Activated naive CD4-positive, alpha-beta T cell treated with Interleukin-2 at 50 U/mL for 16 hours (primary cell): ENCODE measurements around the gene NBPF1.
A peak's percentile ranks its signal among the peaks of the same experiment; 100 is the strongest.
"Not testable (repeated sequence)": the region's sequence is repeated elsewhere in the genome, so short reads cannot be mapped to it uniquely, and the experiment has no call there.

ENCODE experiments used
- DNase-seq: peaks from one replicate; pipeline ENCODE4 v3.0.0-alpha.2; 2020

NBPF1 gene

DNA sequence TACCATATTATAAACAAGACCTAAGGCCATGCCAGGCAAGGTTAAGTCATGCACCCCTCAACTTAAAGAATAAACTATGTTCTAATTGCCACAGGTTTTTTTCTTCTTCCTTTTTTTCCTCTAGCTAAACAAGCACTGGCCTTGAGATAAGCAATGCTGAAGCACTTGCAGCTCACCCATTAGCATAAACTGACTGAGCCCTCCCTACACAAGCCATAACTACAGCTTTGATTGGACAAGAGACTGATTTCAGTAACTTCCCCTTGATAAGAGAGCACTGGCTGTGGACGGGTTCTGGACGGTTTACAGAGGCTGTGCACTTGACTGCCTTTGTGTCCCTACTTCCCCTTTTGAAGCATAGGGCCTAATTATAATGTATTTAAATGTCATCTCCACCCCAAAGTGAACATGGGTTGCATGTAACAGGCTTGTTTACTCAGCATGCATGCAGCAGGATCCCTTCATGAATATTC is 72.9 kb downstream of the NBPF1 start:
- DNase-seq: not testable (repeated sequence)

DNA sequence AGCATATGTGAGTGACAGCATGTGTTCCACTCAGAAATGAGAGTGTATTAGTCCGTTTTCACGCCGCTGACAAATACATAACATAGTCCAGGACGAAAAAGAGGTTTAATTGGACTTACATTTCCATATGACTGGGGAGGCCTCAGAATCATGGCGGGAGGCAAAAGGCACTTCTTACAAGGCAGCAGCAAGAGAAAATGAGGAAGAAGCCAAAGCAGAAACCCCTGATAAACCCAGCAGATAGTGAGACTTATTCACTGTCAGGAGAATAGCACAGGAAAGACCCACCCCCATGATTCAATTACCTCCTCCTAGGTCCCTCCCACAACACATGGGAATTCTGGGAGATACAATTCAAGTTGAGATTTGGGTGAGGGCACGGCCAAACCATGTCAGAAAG is 75.8 kb downstream of the NBPF1 start:
- DNase-seq: not testable (repeated sequence)

- not testable (repeated sequence) for DNase-seq
These were observed 76.6 kb downstream of the NBPF1 start for GRCh38 chr1:16536796-16537195.

- DNase-seq: not testable (repeated sequence)
These were observed 77.5 kb downstream of the NBPF1 start for GRCh38 chr1:16535898-16536297.

- not testable (repeated sequence) for DNase-seq
These were observed 77.9 kb downstream of the NBPF1 start for GRCh38 chr1:16535487-16535886.

GRCh38 chr1:16534829-16535456 is 78.4 kb downstream of the NBPF1 start:
- peak; percentile 36 for DNase-seq

DNA sequence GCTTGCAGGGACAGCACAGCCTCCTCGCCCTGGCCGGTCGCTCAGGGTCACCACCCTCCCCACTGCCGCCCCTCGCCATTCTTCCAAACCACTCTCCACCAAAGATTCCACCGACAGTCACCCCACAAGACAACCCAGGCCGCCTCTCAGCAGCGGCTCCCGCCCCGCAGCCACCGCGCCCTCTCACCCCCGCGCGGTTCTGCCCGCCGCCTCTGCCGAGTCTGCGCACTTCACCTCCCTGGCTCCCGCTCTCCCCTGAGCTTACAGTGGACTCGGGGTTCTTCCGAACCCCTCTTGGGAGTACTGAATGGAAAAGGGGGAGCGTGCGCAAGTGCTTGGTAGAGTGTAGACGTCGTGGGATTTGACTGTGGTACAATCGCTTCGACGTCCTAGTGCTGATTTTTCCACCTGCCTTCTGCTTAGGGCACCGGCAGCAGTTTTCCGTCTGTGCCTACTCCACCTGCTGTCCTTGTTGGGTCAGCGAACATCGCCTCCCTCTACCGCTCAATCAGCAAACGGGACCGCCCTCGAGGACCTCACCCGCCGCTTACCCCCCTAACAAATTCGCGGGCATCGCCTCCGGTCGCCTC is 79.0 kb downstream of the NBPF1 start:
- DNase-seq: not testable (repeated sequence)

DNA sequence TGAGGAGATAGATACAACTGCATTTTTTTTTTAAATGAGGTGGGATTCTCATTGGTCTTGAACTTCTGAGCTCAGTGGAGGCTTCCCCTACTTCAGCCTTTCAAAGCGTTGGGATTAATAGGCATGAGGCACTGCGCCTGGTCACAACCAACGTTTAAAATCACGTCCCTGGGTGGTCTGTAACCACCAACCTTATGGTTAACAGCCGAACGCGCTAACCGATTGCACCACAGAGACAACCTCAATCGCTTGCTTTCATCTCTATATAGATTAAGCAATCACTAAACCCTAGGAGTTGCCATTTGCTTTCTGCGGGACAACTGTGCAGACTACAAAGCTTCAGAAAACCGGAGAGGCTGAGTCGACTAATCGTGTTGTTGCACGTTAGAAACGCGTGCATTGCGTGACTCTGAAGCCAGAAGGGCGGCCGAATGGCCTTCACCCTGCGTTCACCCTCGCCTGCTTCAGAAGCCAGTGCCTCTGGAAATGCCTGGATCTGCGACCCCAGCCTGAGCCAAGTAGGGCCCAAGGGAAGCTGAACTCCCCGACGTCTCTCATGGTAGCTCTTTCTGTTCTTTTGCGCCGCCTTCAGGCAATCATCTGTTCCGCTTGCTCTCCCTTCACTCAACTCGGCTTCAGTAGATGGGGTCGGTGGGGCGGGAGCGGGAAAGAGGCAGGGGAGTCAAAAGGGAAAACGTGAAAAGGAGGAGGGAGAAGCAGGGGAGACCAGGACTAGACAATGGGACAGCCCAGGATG is 81.0 kb downstream of the NBPF1 start:
- DNase-seq: not testable (repeated sequence)

- DNase-seq: not testable (repeated sequence)
These were observed 85.0 kb downstream of the NBPF1 start for GRCh38 chr1:16528338-16528737.

- DNase-seq: not testable (repeated sequence)
These were observed 87.6 kb downstream of the NBPF1 start for GRCh38 chr1:16525769-16526168.

- not testable (repeated sequence) for DNase-seq
These were observed 91.7 kb downstream of the NBPF1 start for GRCh38 chr1:16521679-16522078.

DNA sequence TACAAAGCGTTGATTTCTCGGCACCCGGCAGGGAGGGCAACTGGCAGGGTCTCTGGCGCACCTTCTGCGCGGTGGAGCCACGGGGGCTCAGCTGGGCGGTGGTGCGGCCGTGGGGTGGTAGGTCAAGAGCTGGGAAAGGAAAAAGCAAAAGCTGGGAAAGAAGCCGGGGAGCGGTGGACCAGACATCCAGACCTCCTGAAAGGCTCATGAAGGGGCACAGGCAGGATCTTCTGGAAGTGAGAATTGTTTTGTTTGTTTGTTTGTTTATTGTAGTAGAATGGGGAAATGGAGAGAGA is 92.1 kb downstream of the NBPF1 start:
- no peak for DNase-seq

DNA sequence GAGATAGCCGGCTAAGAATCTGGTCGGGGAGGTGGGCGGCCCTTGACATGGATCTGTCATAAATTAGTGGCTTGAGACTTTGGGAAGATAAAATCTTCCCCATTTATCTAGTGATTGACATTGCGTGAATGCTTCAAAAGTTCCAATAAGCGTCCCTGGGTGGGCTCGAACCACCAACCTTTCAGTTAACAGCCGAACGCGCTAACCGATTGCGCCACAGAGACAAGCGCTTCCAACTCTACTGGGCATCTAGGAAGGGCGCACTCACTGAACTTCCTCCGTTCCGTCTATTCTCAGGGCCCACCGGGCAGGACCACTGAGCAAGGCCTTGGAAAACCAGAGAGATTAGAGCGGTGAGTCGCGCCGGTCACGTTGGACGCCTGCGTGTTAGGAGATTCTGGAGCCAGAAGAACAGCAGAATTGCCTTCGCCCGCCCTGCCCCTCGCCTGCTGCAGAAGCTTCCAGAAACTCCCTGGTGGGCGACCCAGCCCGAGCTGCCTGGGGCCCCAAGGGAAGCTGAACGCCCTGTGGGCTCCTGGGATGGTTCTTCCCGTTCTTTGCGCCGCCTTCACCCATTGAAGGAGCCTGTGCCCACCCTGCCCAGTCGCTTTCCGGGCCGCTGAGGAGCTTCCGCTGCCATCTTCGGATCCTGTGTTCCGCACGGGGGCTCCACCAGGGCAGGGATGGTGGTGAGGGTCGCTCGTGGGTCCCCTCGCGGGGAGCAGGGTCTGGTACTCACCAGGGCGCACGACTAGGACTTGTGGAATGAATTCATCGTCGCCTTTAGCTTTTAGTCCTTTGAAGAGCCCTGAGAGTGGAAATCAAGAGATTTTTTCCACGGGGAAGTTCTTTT is 92.7 kb downstream of the NBPF1 start:
- not testable (repeated sequence) for DNase-seq

DNA sequence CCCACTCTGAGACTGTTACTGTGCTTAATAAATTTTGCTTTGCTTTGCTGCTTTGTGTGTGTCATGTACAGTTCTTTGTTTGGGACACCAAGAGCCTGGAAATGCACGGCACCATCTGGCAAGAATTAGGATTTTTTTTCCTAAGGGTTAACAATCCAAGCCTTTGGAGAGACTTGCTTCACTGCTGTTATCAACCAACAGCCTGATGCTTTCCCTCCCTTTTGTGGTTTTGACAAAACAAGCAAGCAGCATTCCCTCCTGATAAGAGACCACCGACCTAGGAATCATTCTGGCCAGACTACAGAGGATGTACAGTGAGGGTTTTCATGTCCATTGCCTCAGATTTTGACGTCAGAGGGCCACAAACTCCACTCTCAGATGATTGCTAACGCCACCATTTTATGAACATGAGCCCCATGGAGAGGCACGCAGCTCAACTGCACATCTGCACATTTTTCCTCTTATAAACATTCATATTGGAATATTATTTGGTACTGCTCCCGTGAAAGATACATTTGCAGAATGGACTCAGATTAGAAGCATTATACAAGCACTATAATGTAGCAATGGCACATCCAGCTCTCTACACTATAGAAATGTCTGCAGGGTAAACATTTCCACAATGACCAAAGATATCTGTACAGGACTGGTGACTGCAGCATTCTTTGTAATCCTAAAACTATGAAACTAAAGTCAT is 94.0 kb downstream of the NBPF1 start:
- DNase-seq: not testable (repeated sequence)

DNA sequence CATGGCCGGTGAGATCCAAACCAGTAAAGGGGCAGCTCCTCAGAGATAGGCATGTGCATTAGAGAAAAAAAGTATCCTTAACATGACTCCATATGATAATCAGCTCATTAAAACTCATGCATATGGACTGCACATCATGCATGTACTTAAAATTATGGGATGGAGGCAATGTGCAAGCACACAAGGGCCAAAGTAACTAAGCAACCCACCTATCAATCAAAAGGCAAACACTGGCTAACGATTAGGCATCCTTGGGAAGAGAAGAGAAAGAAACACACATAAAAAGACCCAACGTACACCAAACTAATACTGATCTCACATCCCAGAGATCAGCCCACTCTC is 94.5 kb downstream of the NBPF1 start:
- not testable (repeated sequence) for DNase-seq

DNA sequence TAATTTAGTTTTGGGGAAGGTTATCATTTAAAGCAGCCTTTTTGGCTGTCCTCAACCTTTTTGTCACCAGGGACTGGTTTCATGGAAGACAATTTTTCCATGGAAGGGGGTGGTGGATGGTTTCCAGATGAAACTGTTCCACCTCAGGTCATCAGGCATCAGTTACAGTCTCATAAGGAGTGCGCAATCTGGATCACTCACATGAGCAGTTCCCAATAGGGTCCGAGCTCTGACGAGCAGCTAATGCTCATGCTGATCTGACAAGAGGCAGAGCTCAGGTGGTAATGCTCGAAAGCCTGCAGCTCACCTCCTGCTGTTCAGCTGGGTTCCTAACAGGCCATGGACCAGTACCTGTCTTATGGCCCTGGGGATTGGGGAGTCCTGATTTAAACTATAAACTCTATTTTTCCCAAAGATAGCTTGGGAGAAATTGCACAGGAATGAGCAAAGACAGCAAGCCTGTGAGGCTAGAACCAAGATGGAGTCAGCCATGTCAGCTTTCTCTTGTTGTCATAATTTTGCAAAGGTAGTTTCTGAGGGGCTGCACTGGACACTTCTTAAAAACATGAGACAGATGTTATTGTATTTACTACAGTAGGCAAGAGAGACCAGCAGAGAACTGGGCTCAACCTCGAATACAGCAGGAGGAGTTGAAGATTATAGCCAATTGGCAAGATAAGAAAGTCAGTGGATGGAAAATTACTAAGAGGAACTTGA is 96.5 kb downstream of the NBPF1 start:
- DNase-seq: not testable (repeated sequence)

DNA sequence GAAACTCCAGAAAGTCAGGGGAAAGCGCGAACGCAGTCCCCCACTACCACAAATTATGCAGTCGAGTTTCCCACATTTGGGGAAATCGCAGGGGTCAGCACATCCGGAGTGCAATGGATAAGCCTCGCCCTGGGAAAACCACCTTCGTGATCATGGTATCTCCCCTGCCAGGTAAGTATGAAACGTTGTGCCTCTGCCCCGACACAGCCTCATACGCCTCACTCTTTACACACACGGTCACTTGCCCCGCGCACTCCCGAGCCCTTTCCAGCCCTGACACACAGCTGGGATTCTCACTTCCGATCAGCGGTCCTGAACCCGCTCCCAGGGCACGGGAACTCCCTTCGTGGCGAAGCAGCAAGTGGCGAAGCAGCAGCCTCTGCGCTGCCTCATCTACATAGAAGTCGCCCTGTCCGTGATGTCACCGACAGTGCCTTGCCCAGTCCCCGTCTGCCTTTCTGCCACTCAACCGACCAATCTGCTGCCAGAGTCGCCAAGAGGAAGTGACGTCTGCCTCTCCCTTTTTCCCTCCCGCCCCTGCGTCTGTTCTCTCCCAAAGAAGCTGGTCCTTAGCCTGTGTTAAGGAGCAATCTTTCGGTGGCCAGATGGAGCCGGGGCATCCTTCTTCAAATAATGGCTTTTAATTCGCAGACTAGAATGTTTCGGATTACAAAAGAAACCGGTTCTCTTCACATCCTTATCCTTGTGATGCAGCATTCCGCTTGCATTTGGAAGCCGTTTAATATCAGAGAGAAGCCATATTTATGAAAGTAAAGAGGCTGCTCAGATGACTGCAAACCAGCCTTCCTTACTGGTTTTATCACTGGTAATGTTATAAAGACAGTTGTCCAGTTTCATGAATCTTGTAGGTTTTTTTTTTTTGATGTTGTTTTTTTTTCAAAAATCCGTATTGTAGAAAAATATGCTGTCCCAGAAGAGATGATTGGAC is 99.0 kb downstream of the NBPF1 start, which contains the start of gene RNU1-1:
RNU1-1 (minus strand) TSS at position 179 of the 949 bp plus-strand sequence.
- peak; percentile 73 for DNase-seq

DNA sequence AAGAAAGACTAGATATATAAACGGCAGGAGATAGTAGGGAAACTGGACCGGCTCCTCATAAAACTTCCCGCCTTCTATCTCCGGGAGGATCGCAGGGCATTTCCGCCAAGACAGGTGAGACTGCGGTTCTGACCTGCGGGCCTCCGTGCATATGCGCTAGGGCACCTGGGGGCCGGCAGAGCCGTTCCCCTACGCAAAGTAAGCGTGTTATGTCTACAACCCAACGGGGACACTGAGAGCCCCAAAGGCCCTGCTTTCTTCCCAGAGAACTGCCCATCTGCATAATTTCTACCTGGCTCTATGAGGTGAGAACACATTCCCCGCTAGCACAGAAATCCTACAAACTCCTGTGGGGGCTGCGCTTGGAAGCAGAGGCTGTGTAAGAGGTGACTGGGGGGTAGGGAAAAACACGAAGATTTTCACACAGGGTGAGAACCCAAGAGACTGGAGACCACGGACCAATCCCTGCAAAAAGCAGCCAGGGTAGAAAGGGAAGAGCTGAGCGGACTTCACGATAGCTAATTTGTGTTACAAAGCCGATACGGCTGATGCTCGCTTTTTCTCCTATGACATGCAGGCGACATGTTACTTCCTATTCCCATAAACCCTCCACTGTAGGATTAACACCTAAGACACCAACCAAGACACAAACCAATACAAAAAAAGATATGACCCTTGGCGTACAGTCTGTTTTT is 99.8 kb downstream of the NBPF1 start:
- peak; percentile 80 for DNase-seq

DNA sequence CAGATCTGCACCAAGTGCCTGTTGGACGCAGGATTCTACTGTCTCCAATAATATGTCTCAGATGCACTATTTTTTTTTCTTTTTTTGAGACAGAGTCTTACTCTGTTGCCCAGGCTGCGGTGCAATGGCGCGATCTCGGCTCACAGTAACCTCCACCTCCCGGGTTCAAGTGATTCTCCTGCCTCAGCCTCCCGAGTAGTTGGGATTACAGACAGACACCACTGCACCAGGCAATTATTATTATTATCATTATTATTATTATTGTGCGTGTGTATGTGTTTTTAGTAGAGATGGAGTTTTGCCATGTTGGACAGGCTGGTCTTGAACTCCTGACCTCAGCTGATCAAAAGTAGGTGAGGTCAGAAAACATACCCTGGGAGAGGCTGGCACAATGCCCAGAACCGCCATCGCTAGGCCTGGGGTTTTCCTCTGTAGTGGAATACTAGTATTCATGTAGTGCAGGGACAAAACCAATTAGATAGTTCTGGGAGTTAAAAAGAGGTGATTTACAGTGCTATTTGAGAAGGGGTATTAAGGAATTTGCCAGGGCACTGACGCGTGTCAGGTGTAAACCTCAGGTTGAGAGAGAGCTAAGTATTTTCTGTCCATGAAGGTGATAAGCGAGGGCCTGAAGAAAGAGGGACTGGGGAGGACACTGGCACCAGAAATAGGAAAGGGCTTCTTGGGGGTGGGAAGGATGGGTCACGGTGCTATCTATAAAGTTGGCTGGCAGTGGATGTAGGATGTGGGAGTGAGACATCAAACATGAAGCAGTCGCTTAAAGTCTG is 100.5 kb downstream of the NBPF1 start:
- DNase-seq: peak; percentile 53
